SJCRH30 (cell line): ENCODE results near the gene TBC1D1. TPM values are rescaled to one million over a fixed set of nuclear protein-coding genes. Genes with fewer than 3 reads are reported as not detected.

Experiments
- DNase-seq, 2 experiments: peaks; one replicate each; pipeline ENCODE4 v3.0.0-alpha.2; 2015 to 2020
- H3K27ac ChIP-seq: fragments of 250-450 bp; sonication (Bioruptor Pico); 2 replicates; pipeline ENCODE4 v1.5.1; 2020; ENCODE audit warnings: mild to moderate bottlenecking, moderate library complexity
- H3K27me3 ChIP-seq: fragments of 250-450 bp; sonication (Bioruptor Pico); 2 replicates; pipeline ENCODE4 v1.5.1; 2020; ENCODE audit warnings: mild to moderate bottlenecking, moderate library complexity
- H3K36me3 ChIP-seq: fragments of 250-450 bp; sonication (Bioruptor Pico); 2 replicates; pipeline ENCODE4 v1.5.1; 2020; ENCODE audit warnings: mild to moderate bottlenecking, moderate library complexity
- H3K4me1 ChIP-seq: fragments of 250-450 bp; sonication (Bioruptor Pico); 2 replicates; pipeline ENCODE4 v1.5.1; 2020; ENCODE audit warnings: mild to moderate bottlenecking, moderate library complexity
- H3K4me3 ChIP-seq: fragments of 250-450 bp; sonication (Bioruptor Pico); 2 replicates; pipeline ENCODE4 v1.5.1; 2020; ENCODE audit warnings: mild to moderate bottlenecking, moderate library complexity
- H3K9me3 ChIP-seq: fragments of 250-450 bp; sonication (Bioruptor Pico); replicated peaks from 2 replicates; pipeline ENCODE4 v1.5.1; 2020; ENCODE audit warnings: mild to moderate bottlenecking, moderate library complexity
- total RNA-seq: library from RNA; depleted of rRNA; stranded (reverse); fragments of >200 nt; shearing (Covaris generic); gene quantifications from 2 replicates; pipeline ENCODE4 v1.2.3, GENCODE V29; 2014

The TBC1D1 gene
- total RNA-seq, 1 experiment from 2014 or later = 91.1 TPM

- no peak for DNase-seq
- Histone ChIP-seq H3K36me3 (no peaks in the 10 kb centered on the region; the same call in 1 of the 2 replicates), H3K9me3 (no peaks in the 10 kb centered on the region), H3K27ac (no peak overlapping the region), H3K4me3 (no peak overlapping the region), H3K4me1 (peaks cover 12% of the 10 kb centered on the region), H3K27me3 (no peaks in the 10 kb centered on the region)
These were observed 199.8 kb downstream of the TBC1D1 start for GRCh38 chr4:38090455-38091246.

GRCh38 chr4:38091636-38092035 is 200.8 kb downstream of the TBC1D1 start:
- Histone ChIP-seq H3K27me3 (no peaks in the 10 kb centered on the region), H3K9me3 (no peaks in the 10 kb centered on the region), H3K4me3 (no peak overlapping the region), H3K36me3 (peaks cover 2% of the 10 kb centered on the region; the same call in 1 of the 2 replicates), H3K4me1 (peaks cover 3% of the 10 kb centered on the region; the same call in 1 of the 2 replicates), H3K27ac (no peak overlapping the region)
- DNase-seq = no peak

- Histone ChIP-seq H3K27ac (no peak overlapping the region), H3K4me1 (no peaks in the 10 kb centered on the region), H3K27me3 (no peaks in the 10 kb centered on the region), H3K9me3 (no peaks in the 10 kb centered on the region), H3K4me3 (no peak overlapping the region), H3K36me3 (peaks cover 3% of the 10 kb centered on the region; the same call in 1 of the 2 replicates)
- no peak for DNase-seq
These were observed 201.8 kb downstream of the TBC1D1 start for GRCh38 chr4:38092701-38093100.

GRCh38 chr4:38094419-38094818 is 203.5 kb downstream of the TBC1D1 start:
- Histone ChIP-seq H3K4me3 (no peak overlapping the region), H3K4me1 (no peaks in the 10 kb centered on the region), H3K9me3 (no peaks in the 10 kb centered on the region), H3K27me3 (no peaks in the 10 kb centered on the region), H3K27ac (no peak overlapping the region), H3K36me3 (peaks cover 11% of the 10 kb centered on the region)
- no peak for DNase-seq

- Histone ChIP-seq H3K4me1 (no peaks in the 10 kb centered on the region), H3K9me3 (no peaks in the 10 kb centered on the region), H3K36me3 (peaks cover 11% of the 10 kb centered on the region), H3K27ac (no peak overlapping the region), H3K27me3 (no peaks in the 10 kb centered on the region), H3K4me3 (no peak overlapping the region)
- no peak for DNase-seq
These were observed 204.8 kb downstream of the TBC1D1 start for GRCh38 chr4:38095691-38096090.

- Histone ChIP-seq H3K9me3 (no peaks in the 10 kb centered on the region), H3K4me1 (no peaks in the 10 kb centered on the region), H3K36me3 (peaks cover 11% of the 10 kb centered on the region), H3K27me3 (no peaks in the 10 kb centered on the region), H3K27ac (no peak overlapping the region), H3K4me3 (no peak overlapping the region)
- no peak for DNase-seq
These were observed 206.9 kb downstream of the TBC1D1 start for GRCh38 chr4:38097818-38098217.

GRCh38 chr4:38099020-38099600 is 208.2 kb downstream of the TBC1D1 start:
- no peak for DNase-seq
- H3K36me3 ChIP-seq = peaks cover 11% of the 10 kb centered on the region
- H3K27me3 ChIP-seq = no peaks in the 10 kb centered on the region
- H3K9me3 ChIP-seq = no peaks in the 10 kb centered on the region
- no peaks in the 10 kb centered on the region for H3K4me1 ChIP-seq
- no peak overlapping the region for H3K27ac ChIP-seq
- no peak overlapping the region for H3K4me3 ChIP-seq

GRCh38 chr4:38099908-38100407 is 209.1 kb downstream of the TBC1D1 start:
- Histone ChIP-seq H3K9me3 (no peaks in the 10 kb centered on the region), H3K27ac (no peak overlapping the region), H3K36me3 (peaks cover 11% of the 10 kb centered on the region), H3K4me3 (no peak overlapping the region), H3K27me3 (no peaks in the 10 kb centered on the region), H3K4me1 (no peaks in the 10 kb centered on the region)
- no peak for DNase-seq

GRCh38 chr4:38100474-38101255 is 209.8 kb downstream of the TBC1D1 start:
- DNase-seq = no peak
- Histone ChIP-seq H3K27ac (no peak overlapping the region), H3K27me3 (no peaks in the 10 kb centered on the region), H3K4me1 (no peaks in the 10 kb centered on the region), H3K9me3 (no peaks in the 10 kb centered on the region), H3K36me3 (peaks cover 11% of the 10 kb centered on the region), H3K4me3 (no peak overlapping the region)

- H3K27me3 ChIP-seq = no peaks in the 10 kb centered on the region
- H3K4me3 ChIP-seq = no peak overlapping the region
- peaks cover 10% of the 10 kb centered on the region for H3K36me3 ChIP-seq
- no peaks in the 10 kb centered on the region for H3K9me3 ChIP-seq
- no peak for DNase-seq
- no peak overlapping the region for H3K27ac ChIP-seq
- H3K4me1 ChIP-seq = no peaks in the 10 kb centered on the region
These were observed 210.7 kb downstream of the TBC1D1 start for GRCh38 chr4:38101563-38101962.

GRCh38 chr4:38102957-38103588 is 212.2 kb downstream of the TBC1D1 start:
- DNase-seq = no peak

GRCh38 chr4:38105475-38106220 is 214.8 kb downstream of the TBC1D1 start:
- DNase-seq = no peak

More at GRCh38 chr4:38102957-38103588, 212.2 kb downstream of the TBC1D1 start:
- Histone ChIP-seq H3K27me3 (no peaks in the 10 kb centered on the region), H3K27ac (no peak overlapping the region), H3K36me3 (peaks cover 9% of the 10 kb centered on the region), H3K4me1 (0 out of 2 replicates have a peak, but pooled peaks cover 3% of the 10 kb centered on the region), H3K9me3 (no peaks in the 10 kb centered on the region), H3K4me3 (no peak overlapping the region)

GRCh38 chr4:38106311-38106710 is 215.4 kb downstream of the TBC1D1 start:
- Histone ChIP-seq H3K36me3 (0 out of 2 replicates have a peak, but pooled peaks cover 3% of the 10 kb centered on the region), H3K27ac (no peak overlapping the region), H3K27me3 (no peaks in the 10 kb centered on the region), H3K9me3 (no peaks in the 10 kb centered on the region), H3K4me1 (peaks cover 28% of the 10 kb centered on the region), H3K4me3 (no peak overlapping the region)
- no peak for DNase-seq

More at GRCh38 chr4:38105475-38106220, 214.8 kb downstream of the TBC1D1 start:
- Histone ChIP-seq H3K4me1 (peaks cover 22% of the 10 kb centered on the region), H3K27me3 (no peaks in the 10 kb centered on the region), H3K9me3 (no peaks in the 10 kb centered on the region), H3K4me3 (no peak overlapping the region), H3K27ac (no peak overlapping the region), H3K36me3 (0 out of 2 replicates have a peak, but pooled peaks cover 3% of the 10 kb centered on the region)
